Neutrophil (primary cell): Measurements from ENCODE around the gene USP11.

Experiments
- H3K27ac ChIP-seq: fragments of 200-600 bp; sonication (generic); 2 replicates; pipeline ENCODE4 v1.5.1; 2016; ENCODE audit warnings: mild to moderate bottlenecking, moderate library complexity
- H3K27me3 ChIP-seq: fragments of 200-600 bp; sonication (generic); 2 replicates; pipeline ENCODE4 v1.6.0; 2016; ENCODE audit warnings: mild to moderate bottlenecking
- H3K36me3 ChIP-seq: fragments of 200-600 bp; sonication (generic); 2 replicates; pipeline ENCODE4 v1.5.1; 2017
- H3K4me1 ChIP-seq, 2 experiments: fragments of 200-600 bp in 1 of 2; sonication (generic) in 1 of 2; 1 replicate in 1 of 2; 2 replicates in 1 of 2; pipeline versions ENCODE4 v1.5.1 to v1.6.1; 2013 to 2016; ENCODE audit warnings: low read depth in 1 of 2, low read length in 1 of 2, mild to moderate bottlenecking in 1 of 2, moderate library complexity in 1 of 2; ENCODE audit not compliant: control insufficient read depth in 1 of 2, insufficient read depth in 1 of 2
- H3K4me3 ChIP-seq, 2 experiments: fragments of 200-600 bp in 1 of 2; sonication (generic) in 1 of 2; 1 replicate in 1 of 2; 2 replicates in 1 of 2; pipeline ENCODE4 v1.5.1; 2013 to 2016; ENCODE audit warnings: low read depth in 1 of 2, low read length in 1 of 2, mild to moderate bottlenecking in 1 of 2, moderate library complexity in 1 of 2
- H3K9me3 ChIP-seq: fragments of 200-600 bp; sonication (generic); 2 replicates; pipeline ENCODE4 v1.5.1; 2016
- CTCF ChIP-seq: fragments of 200-600 bp; sonication (generic); IDR thresholded peaks from 2 replicates; pipeline ENCODE4 v1.5.1; 2016; ENCODE audit warnings: antibody characterized with exemption

Gene USP11

GRCh38 chrX:47223476-47224250 is 9.1 kb upstream of the USP11 start:
- H3K4me1 ChIP-seq: peaks cover 14 to 23% of the 10 kb centered on the region in 2 experiments
- no peaks in the 10 kb centered on the region for H3K27me3 ChIP-seq
- no peak overlapping the region for H3K4me3 ChIP-seq
- no peak for TF ChIP-seq CTCF
- no peaks in the 10 kb centered on the region for H3K9me3 ChIP-seq
- no peak overlapping the region for H3K27ac ChIP-seq
- H3K36me3 ChIP-seq: peaks cover 53% of the 10 kb centered on the region

GRCh38 chrX:47224266-47224895 is 8.4 kb upstream of the USP11 start:
- Histone ChIP-seq H3K27me3 (no peaks in the 10 kb centered on the region), H3K4me3 (no peak overlapping the region), H3K9me3 (no peaks in the 10 kb centered on the region), H3K27ac (no peak overlapping the region), H3K36me3 (peaks cover 55% of the 10 kb centered on the region), H3K4me1 (peaks cover 10 to 20% of the 10 kb centered on the region in 2 experiments)
- TF ChIP-seq CTCF: no peak

GRCh38 chrX:47224896-47225290 is 7.9 kb upstream of the USP11 start:
- Histone ChIP-seq H3K36me3 (peaks cover 55% of the 10 kb centered on the region), H3K27me3 (no peaks in the 10 kb centered on the region), H3K4me1 (peaks cover 5 to 14% of the 10 kb centered on the region in 2 experiments), H3K27ac (no peak overlapping the region), H3K9me3 (no peaks in the 10 kb centered on the region), H3K4me3 (no peak overlapping the region)
- TF ChIP-seq CTCF: no peak

- peaks cover 55% of the 10 kb centered on the region for H3K36me3 ChIP-seq
- no peak for TF ChIP-seq CTCF
These were observed 6.7 kb upstream of the USP11 start for GRCh38 chrX:47226071-47226470.

GRCh38 chrX:47226531-47227333 is 6.1 kb upstream of the USP11 start:
- Histone ChIP-seq H3K36me3 (peaks cover 55% of the 10 kb centered on the region), H3K27ac (no peak overlapping the region)
- TF ChIP-seq CTCF: no peak

More at GRCh38 chrX:47226071-47226470, 6.7 kb upstream of the USP11 start:
- Histone ChIP-seq H3K27ac (no peak overlapping the region), H3K4me3 (no peak overlapping the region), H3K27me3 (no peaks in the 10 kb centered on the region), H3K9me3 (no peaks in the 10 kb centered on the region), H3K4me1 (peaks cover 0 to 3% of the 10 kb centered on the region in 2 experiments)

More at GRCh38 chrX:47226531-47227333, 6.1 kb upstream of the USP11 start:
- H3K9me3 ChIP-seq: no peaks in the 10 kb centered on the region
- H3K4me1 ChIP-seq: no peaks in the 10 kb centered on the region
- H3K4me3 ChIP-seq: no peak overlapping the region
- H3K27me3 ChIP-seq: no peaks in the 10 kb centered on the region
